Kidney epithelial cell (primary cell): Measurements from ENCODE around the gene SMCHD1. TPM values are rescaled to one million over a fixed set of nuclear protein-coding genes. Genes with fewer than 3 reads are reported as not detected.
"Not testable (repeated sequence)": the region's sequence is repeated elsewhere in the genome, so short reads cannot be mapped to it uniquely, and the experiment has no call there.

ENCODE experiments used
- DNase-seq: peaks from one replicate; pipeline ENCODE4 v3.0.0-alpha.2; 2010; ENCODE audit warnings: low read depth
- H3K27me3 ChIP-seq: 2 replicates; pipeline ENCODE4 v1.6.0; 2011; ENCODE audit warnings: low read length; ENCODE audit not compliant: control insufficient read depth, insufficient read depth
- H3K36me3 ChIP-seq: 2 replicates; pipeline ENCODE4 v1.5.1; 2011; ENCODE audit warnings: low read length; ENCODE audit not compliant: control insufficient read depth, insufficient read depth
- H3K4me3 ChIP-seq: 2 replicates; pipeline ENCODE4 v1.5.1; 2011; ENCODE audit warnings: low read depth, mild to moderate bottlenecking, control low read depth, low read length
- total RNA-seq: library from RNA; depleted of rRNA; stranded (reverse); fragments of >200 nt; gene quantifications from 2 replicates; pipeline ENCODE4 v1.2.3, GENCODE V29; 2015
- TF ChIP-seq, protein P1 (sequence below): IDR thresholded peaks from 2 replicates; pipeline ENCODE4 v1.5.1; 2011; ENCODE audit warnings: mild to moderate bottlenecking, moderate library complexity, low read length, control low read depth, inconsistent platforms; ENCODE audit not compliant: insufficient read depth, poor library complexity, severe bottlenecking

SMCHD1 gene
- total RNA-seq, 1 donor from 2014 or later: 28.0 TPM

DNA sequence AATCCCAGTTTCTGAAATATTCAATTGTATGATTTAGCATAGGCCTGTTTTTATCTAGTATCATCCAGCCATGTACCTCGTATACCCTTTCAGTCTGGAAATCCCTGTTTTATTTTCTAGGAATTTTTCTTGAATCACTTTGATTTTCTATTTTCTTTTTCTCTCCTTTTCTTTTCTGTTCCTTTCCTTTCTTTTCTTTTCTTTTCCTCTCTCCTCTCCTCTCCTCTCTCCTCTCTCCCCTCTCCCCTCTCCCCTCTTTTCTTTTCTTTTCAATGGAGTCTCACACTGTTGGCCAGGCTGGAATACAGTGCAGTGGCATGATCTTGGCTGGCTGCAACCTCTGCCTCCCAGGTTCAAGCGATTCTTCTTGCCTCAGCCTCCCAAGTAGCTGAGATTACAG, 63.5 kb downstream of the SMCHD1 start:
- TF ChIP-seq, protein P1, sequence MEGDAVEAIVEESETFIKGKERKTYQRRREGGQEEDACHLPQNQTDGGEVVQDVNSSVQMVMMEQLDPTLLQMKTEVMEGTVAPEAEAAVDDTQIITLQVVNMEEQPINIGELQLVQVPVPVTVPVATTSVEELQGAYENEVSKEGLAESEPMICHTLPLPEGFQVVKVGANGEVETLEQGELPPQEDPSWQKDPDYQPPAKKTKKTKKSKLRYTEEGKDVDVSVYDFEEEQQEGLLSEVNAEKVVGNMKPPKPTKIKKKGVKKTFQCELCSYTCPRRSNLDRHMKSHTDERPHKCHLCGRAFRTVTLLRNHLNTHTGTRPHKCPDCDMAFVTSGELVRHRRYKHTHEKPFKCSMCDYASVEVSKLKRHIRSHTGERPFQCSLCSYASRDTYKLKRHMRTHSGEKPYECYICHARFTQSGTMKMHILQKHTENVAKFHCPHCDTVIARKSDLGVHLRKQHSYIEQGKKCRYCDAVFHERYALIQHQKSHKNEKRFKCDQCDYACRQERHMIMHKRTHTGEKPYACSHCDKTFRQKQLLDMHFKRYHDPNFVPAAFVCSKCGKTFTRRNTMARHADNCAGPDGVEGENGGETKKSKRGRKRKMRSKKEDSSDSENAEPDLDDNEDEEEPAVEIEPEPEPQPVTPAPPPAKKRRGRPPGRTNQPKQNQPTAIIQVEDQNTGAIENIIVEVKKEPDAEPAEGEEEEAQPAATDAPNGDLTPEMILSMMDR: no peak
- no peak for DNase-seq
- H3K36me3 ChIP-seq: no peaks in the 10 kb centered on the region
- H3K27me3 ChIP-seq: no peaks in the 10 kb centered on the region
- H3K4me3 ChIP-seq: no peak overlapping the region

DNA sequence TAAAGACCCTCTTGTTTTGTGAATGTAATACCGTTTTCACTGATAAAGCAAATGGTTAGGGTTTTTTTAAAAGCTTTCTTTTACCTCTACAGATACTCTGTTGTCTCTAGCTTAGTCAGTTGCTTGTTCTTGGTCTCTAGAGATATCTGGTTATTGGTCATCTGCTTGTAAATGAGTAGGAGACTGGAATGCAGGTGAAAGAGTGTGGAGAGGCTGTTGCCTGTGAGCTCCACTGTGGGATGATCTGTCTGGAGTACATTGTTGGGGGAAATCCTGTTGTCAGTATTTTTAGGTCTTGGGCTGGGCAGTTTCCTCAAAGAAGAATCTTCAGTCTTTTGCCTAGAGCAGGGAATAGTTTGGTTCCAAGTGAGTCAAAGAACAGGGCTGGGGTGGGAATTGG, 67.7 kb downstream of the SMCHD1 start:
- Histone ChIP-seq H3K27me3 (no peaks in the 10 kb centered on the region), H3K36me3 (no peaks in the 10 kb centered on the region)
- DNase-seq: no peak

DNA sequence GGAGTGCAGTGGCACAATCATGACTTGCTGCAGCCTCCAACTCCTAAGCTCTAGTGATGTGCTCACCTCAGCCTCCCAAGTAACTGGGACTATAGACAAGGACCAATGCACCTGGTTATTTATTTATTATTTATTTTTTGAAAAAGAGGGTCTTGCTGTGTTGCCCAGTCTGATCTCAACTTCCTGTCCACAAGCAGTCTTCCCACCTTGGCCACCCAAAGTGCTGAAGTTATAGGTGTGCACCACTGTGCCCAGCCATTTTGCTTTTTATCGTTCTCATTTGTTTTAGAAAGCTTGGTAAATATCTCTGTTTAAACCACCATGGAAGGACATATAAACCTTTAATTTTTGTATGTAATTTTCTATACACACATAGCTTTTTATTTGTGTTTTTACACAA, 74.2 kb downstream of the SMCHD1 start:
- H3K36me3 ChIP-seq: no peaks in the 10 kb centered on the region

More for the DNA sequence above, 67.7 kb downstream of the SMCHD1 start:
- no peak overlapping the region for H3K4me3 ChIP-seq
- TF ChIP-seq, protein P1: no peak

DNA sequence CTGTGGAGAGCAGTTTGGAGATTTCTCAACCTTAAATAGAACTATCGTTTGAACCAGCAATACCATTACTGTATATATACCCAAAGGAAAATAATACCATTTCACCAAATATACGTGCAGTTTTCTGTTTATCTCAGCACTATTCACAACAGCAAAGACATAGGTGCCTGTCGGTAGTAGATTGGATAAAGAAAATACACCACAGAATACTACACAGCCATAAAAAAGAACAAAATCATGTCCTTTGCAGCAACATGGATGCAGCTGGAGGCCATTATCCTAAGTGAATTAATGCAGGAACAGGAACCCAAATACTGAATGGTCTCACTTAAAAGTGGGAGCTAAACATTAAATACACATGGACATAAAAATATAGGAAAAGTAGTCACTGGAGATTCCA, 81.3 kb downstream of the SMCHD1 start:
- Histone ChIP-seq H3K27me3 (no peaks in the 10 kb centered on the region), H3K4me3 (no peak overlapping the region), H3K36me3 (no peaks in the 10 kb centered on the region)
- no peak for DNase-seq
- TF ChIP-seq, protein P1: no peak

More for the DNA sequence above, 74.2 kb downstream of the SMCHD1 start:
- DNase-seq: no peak
- Histone ChIP-seq H3K4me3 (no peak overlapping the region), H3K27me3 (no peaks in the 10 kb centered on the region)
- TF ChIP-seq, protein P1: no peak

DNA sequence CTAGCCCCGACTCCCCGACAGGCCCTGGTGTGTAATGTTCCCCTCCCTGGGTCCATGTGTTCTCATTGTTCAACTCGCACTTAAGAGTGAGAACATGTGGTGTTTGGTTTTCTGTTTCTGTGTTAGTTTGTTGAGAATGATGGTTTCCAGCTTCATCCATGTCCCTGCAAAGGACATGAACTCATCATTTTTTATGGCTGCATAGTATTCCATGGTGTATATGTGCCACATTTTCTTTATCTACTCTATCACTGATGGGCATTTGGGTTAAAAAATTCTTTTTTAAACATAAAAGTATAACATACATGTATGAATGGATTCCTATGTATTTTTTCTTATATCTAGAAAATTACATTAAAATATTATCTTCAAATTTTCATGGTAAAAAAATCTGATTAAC, 84.6 kb downstream of the SMCHD1 start:
- not testable (repeated sequence) for DNase-seq, H3K36me3 ChIP-seq, H3K27me3 ChIP-seq

DNA sequence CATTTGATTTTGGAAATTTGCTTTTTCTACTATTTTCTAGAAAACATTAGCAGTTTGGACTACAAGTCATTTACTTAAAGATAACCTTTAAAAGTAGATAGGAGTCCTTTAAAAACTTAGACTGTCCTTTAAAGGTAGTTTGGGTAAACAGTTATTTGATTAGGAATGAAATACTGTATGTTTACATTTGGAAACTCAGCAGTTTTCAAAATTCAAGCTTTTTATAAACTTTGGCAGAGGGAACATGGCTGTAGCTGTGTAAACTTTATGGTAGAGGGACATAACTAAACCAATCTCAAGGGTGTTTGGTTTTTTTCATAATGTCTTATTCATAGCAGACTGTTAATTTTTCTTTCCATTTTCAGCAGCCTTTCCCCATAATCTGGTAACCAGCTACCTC, 90.7 kb downstream of the SMCHD1 start:
- no peak for DNase-seq
- Histone ChIP-seq H3K4me3 (no peak overlapping the region), H3K27me3 (no peaks in the 10 kb centered on the region), H3K36me3 (peaks cover 4% of the 10 kb centered on the region)
- TF ChIP-seq, protein P1: no peak

More for the DNA sequence above, 84.6 kb downstream of the SMCHD1 start:
- not testable (repeated sequence) for H3K4me3 ChIP-seq
